ENCODE data around the gene CHMP6. TPM values are rescaled to one million over a fixed set of nuclear protein-coding genes. Genes with fewer than 3 reads are reported as not detected.

Gene CHMP6
- total RNA-seq, 2 donors from 2014 or later, result 11.2 to 12.2 TPM

DNA sequence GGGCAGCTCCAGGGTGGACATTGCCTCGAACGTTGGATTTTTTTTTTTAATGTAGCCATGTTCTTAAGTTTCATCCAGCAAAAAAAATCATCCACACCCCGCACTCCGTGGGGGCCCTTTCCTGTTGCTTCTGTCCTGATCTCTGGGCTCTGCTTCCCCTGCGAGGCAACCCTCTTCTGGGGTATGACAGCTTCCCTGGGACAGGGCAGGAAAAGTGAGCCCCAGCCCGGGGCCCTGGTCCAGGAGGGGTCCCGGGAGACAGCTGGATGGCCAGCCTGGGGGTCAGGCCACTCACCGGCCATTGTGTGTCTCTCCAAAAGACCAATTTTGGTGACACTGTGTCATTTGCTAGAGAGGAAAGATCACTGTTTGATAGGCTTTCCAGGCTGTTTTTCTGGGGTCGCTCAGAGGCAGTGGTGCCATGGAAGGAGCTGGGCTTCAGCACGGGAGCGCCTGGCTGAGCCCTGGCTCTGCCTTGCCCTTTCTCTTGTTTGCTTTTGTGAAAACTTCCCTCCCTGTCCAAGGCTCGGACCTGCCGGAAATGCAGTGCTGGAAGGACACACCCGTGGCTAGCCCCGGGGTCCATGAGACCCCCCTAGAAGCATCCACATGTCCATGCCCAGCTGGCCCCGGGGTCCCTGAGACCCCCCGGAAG lies 41.0 kb upstream of the CHMP6 start:
- Mint-ChIP-seq H3K36me3 (ENCODE audit: insufficient read depth in 2 of 2) (peaks cover 9 to 12% of the 10 kb centered on the region in 2 donors), H3K4me3 (no peak overlapping the region), H3K27ac (no peak overlapping the region), H3K4me1 (ENCODE audit: low read depth) (no peaks in the 10 kb centered on the region), H3K27me3 (ENCODE audit: low read depth) (no peaks in the 10 kb centered on the region), H3K9me3 (peaks cover 0 to 1% of the 10 kb centered on the region in 2 donors)
- DNase-seq (no peak), ATAC-seq (replicated peaks in 1 of 2) (no peak)

DNA sequence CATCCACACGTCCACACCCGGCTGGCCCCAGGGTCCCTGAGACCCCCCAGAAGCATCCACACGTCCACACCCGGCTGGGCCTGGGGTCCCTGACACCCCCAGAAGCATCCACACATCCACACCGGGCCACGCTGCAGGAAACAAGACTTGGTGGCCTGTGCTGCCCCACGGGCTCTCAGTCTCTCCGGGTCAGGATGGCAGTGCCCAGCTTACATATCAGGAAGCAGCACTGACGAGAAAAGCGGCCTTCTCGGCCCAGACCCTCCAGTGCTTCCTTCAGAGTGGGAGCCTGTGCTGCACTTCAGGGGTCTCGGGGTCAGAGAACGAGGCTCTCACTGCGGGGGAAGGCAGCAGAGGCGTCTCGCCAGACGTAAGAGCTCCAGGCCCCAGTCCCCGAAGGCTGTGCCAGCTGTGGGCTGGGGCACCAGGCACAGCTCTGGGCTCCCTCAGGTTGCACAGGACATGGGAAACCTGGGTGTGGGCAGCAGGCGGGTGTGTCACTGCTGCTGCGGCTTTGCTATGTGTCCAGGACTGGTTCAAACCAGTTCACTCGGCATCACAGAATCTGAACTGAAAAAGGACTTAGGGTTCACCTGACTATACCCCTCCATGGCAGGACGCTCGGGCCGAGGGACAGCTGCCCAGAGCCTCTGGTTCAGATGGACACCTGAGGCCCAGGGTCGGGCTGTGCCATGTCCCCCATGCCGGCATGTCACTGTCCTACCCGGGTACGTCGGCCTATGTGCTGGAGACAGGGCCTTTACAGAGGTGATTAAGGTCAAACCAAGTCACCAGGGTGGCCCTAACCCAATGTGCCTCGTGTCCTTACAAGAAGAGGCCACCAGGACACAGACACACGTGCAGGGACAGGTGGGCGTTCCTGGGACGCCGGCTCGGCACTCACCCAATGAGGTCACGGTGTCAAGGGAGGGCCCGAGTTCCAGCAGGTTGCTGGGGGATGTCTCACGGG lies 40.2 kb upstream of the CHMP6 start:
- no peak overlapping the region for H3K4me3 Mint-ChIP-seq
- H3K9me3 Mint-ChIP-seq, result peaks cover 0 to under 1% of the 10 kb centered on the region in 2 donors
- peaks cover 5 to 7% of the 10 kb centered on the region in 2 donors for H3K36me3 Mint-ChIP-seq (ENCODE audit: insufficient read depth in 2 of 2)
- no peak overlapping the region for H3K27ac Mint-ChIP-seq
- H3K27me3 Mint-ChIP-seq (ENCODE audit: low read depth), result no peaks in the 10 kb centered on the region
- ATAC-seq (replicated peaks in 1 of 2) (no peak), DNase-seq (no peak)
- no peaks in the 10 kb centered on the region for H3K4me1 Mint-ChIP-seq (ENCODE audit: low read depth)

DNA sequence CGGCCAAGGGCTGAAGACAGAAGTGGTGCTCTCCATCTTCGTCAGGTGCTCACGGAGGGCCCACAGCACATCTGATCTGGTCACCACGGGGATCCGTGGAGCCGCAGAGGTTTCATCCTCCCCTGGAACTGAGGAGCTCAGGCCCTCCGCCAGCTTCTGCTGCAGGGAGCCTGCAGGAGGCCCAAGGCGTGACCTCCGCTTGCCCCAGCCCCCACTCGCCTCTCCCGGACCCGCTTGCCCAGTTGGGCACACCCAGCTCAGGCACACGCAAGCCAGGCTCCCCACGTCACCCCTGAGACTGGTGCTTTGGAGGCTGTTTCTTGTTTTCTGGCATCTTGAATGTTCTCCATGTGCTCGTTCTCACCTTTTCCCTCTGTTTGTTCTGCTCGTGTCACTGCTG lies 39.4 kb upstream of the CHMP6 start:
- Mint-ChIP-seq H3K27me3 (ENCODE audit: low read depth) (no peaks in the 10 kb centered on the region), H3K4me3 (no peak overlapping the region), H3K4me1 (ENCODE audit: low read depth) (no peaks in the 10 kb centered on the region), H3K36me3 (ENCODE audit: insufficient read depth in 2 of 2) (no peaks in the 10 kb centered on the region), H3K9me3 (no peaks in the 10 kb centered on the region), H3K27ac (no peak overlapping the region)
- ATAC-seq (replicated peaks in 1 of 2) (no peak), DNase-seq (no peak)

DNA sequence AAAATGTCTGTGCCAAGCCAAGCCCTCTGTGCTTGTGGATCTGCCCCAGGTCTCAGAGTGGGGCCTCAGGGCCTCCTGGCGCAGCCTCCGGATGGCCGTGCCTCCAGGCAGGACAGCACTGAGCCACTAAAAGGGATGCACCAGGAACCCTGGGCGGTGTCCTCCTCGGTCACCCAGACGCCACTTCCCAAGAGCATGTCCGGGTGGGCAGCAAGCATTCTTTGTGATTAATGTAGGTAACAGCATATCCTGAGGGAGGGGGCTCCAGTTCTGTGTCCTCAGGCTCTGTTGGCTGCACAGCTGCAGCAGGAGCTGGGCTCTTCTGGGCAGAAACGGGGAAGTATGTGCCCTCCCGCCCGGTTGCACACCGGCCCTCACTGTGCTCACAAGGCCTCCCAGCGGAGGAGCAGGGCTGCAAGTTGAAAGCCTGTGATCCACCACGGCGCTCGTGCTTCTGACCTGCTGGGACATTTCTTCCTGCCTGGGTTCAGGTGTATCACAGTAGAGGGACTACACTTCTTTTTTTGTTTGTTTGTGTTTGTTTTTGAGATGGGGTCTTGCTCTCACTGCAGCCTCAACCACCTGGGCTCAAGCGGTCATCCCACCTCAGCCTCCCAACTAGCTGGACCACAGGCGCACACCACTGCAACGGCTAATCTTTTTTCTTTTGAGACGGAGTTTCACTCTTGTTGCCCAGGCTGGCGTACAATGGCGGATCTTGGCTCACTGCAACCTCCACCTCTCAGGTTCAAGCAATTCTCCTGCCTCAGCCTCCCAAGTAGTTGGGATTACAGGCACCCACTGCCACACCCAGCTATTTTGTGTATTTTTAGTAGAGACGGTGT lies 37.9 kb upstream of the CHMP6 start:
- Mint-ChIP-seq H3K4me1 (ENCODE audit: low read depth) (no peaks in the 10 kb centered on the region), H3K36me3 (ENCODE audit: insufficient read depth in 2 of 2) (no peaks in the 10 kb centered on the region), H3K9me3 (no peaks in the 10 kb centered on the region), H3K27ac (no peak overlapping the region), H3K4me3 (no peak overlapping the region), H3K27me3 (ENCODE audit: low read depth) (no peaks in the 10 kb centered on the region)
- no peak for DNase-seq
- ATAC-seq (replicated peaks in 1 of 2), result no peak

DNA sequence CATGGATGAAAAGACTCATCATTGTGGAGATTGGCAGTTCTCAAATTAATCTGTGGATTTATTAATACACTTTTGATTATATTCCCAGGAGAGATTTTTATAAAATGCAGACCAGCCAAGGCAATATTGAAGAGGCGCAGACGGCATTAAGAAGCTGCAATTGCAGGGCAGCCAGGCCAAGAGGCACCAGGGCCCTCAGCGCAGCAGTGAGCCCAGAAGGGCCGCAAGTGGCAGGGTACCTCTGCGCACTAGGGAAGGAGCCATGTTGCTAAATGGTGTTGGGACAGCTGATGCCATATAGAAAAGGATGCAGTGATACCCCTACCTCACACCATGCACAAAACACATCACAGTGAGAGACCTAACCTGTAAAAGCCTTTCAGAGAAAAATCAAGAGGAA lies 36.6 kb upstream of the CHMP6 start:
- Mint-ChIP-seq H3K36me3 (ENCODE audit: insufficient read depth in 2 of 2) (no peaks in the 10 kb centered on the region), H3K27me3 (ENCODE audit: low read depth) (no peaks in the 10 kb centered on the region), H3K4me1 (ENCODE audit: low read depth) (no peaks in the 10 kb centered on the region), H3K27ac (peak overlapping the region; percentile 22), H3K9me3 (no peaks in the 10 kb centered on the region), H3K4me3 (no peak overlapping the region)
- ATAC-seq (replicated peaks in 1 of 2), result no peak
- no peak for DNase-seq

DNA sequence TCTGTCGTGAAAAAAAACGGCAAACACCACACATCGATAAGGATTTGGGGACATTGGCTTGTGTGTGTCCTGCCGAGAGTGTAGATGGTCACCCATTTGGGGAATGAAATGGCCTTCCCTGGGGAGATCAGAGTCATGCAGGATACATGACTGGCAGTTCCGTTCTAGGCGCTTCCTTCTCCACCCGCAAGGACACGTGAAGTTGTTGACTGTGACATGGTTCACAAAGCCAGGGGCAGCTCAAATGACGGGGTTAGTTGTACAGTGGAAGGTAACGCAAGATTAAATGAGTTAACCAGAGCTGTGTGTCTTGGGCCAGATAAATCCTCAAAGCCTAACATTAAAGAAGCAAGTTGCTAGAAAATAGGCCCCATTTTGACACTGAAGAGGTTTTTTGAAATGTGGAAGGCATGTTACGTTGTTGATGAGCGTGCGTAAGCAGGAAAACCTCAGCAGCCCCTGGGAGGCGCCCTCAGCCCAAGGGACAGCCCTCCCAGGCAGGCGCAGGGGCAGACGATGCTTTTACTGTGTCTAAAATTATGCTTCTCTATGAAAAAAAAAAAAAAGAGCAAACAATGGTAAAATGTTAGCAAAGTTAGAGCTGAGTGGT lies 35.9 kb upstream of the CHMP6 start:
- no peaks in the 10 kb centered on the region for H3K36me3 Mint-ChIP-seq (ENCODE audit: insufficient read depth in 2 of 2)
- ATAC-seq (replicated peaks in 1 of 2) (no peak), DNase-seq (no peak)
- no peaks in the 10 kb centered on the region for H3K27me3 Mint-ChIP-seq (ENCODE audit: low read depth)
- no peaks in the 10 kb centered on the region for H3K9me3 Mint-ChIP-seq
- H3K4me3 Mint-ChIP-seq, result no peak overlapping the region
- no peak overlapping the region for H3K27ac Mint-ChIP-seq
- no peaks in the 10 kb centered on the region for H3K4me1 Mint-ChIP-seq (ENCODE audit: low read depth)

DNA sequence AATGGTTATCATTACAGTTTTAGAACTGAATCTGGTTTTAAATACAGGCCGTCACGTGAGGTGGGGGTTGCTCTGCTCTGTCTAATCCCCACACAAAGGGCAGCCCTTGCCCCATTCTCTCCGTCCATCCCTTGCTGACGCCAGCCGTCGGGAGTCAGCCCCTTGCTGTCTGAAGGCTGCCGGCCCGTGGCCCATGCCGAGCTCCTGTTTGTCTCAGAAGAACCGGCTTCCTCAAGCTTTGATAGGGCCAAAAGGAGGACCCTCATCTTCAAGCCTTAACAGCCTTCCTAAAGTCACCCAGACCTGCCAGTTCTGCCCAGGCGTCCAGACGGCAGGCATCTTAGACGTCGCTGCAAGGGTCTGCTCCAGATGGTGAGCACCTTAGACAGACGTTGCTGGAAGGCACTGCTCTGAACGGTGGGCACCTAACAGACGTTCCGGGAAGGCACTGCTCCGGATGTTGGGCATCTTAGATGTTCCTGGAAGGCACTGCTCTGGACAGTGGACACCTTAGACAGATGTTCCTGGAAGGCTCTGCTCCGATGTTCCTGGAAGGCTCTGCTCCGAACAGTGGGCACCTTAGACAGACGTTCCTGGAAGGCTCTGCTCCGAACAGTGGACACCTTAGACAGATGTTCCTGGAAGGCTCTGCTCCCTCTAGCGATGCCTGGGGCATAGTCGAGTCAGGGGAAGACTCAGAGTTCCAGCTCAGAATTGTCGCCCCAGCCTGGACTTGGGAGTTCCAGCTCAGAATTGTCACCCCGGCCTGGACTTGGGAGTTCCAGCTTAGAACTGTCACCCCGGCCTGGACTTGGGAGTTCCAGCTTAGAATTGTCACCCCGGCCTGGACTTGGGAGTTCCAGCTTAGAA lies 35.1 kb upstream of the CHMP6 start:
- ATAC-seq (replicated peaks in 1 of 2), result no peak
- no peaks in the 10 kb centered on the region for H3K9me3 Mint-ChIP-seq
- no peaks in the 10 kb centered on the region for H3K4me1 Mint-ChIP-seq (ENCODE audit: low read depth)
- H3K27ac Mint-ChIP-seq, result no peak overlapping the region
- H3K27me3 Mint-ChIP-seq (ENCODE audit: low read depth), result no peaks in the 10 kb centered on the region
- H3K36me3 Mint-ChIP-seq (ENCODE audit: insufficient read depth in 2 of 2), result no peaks in the 10 kb centered on the region
- no peak for DNase-seq
- H3K4me3 Mint-ChIP-seq, result no peak overlapping the region

DNA sequence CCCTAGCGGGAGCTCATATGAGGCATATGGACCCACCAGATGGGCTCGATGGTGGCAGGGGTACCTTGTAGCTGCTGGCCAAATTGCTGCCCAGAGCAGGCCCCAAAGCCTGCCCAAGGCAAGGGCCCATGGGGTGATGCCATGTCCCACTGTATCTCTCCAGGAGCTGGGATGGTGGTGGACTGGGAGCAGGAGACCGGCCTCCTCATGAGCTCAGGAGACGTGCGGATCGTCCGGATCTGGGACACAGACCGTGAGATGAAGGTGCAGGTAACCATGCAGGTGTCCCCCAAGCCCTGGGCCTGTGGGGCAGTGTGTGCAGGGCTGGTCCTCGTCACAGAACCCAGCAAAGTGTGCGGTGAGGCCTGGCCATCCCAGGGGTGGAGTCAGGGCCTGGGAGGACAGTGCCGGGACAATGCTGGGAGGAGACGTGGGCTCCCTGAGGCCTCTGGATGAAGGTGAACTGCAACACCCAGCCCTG lies 34.1 kb upstream of the CHMP6 start:
- Mint-ChIP-seq H3K4me1 (ENCODE audit: low read depth) (no peaks in the 10 kb centered on the region), H3K9me3 (no peaks in the 10 kb centered on the region), H3K27me3 (ENCODE audit: low read depth) (no peaks in the 10 kb centered on the region), H3K4me3 (no peak overlapping the region), H3K27ac (no peak overlapping the region), H3K36me3 (ENCODE audit: insufficient read depth in 2 of 2) (no peaks in the 10 kb centered on the region)
- ATAC-seq (replicated peaks in 1 of 2), result no peak
- DNase-seq, result no peak

DNA sequence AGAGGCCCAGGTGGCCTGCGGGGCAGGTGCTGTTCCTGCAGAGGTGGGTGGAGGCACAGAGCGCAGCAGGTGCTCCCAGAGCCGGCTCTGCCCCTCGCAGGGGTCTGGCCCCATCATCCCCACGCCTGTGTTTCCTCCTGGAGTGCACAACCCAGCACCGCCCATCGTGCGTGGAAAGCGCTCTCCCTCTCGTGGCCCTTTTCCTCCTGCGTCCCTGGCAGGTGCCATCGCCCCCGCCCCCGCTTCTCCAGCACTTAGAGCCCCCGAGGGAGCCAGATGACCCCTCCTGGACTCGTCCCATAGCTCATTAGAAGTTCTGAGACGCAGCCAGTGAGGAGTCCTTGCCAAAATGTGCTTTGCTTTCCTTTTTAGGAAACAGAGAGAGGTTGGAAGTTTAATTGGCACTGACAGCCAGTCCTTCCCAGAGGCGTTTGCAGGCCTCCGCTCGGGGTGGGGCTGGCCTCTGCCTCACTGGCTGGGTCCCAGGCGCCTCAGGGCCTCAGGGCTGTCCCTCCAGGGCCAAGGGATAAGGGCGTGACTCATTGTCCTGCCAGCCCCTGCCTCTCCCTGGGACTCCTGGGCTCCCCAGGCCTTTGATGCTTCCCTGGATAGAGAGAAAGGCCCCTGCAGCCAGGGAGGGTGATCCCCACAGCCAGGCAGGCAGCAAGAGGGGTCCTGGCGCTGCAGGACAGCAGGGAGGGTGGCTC lies 32.2 kb upstream of the CHMP6 start:
- Mint-ChIP-seq H3K4me1 (ENCODE audit: low read depth) (no peaks in the 10 kb centered on the region), H3K27ac (no peak overlapping the region), H3K4me3 (no peak overlapping the region)

DNA sequence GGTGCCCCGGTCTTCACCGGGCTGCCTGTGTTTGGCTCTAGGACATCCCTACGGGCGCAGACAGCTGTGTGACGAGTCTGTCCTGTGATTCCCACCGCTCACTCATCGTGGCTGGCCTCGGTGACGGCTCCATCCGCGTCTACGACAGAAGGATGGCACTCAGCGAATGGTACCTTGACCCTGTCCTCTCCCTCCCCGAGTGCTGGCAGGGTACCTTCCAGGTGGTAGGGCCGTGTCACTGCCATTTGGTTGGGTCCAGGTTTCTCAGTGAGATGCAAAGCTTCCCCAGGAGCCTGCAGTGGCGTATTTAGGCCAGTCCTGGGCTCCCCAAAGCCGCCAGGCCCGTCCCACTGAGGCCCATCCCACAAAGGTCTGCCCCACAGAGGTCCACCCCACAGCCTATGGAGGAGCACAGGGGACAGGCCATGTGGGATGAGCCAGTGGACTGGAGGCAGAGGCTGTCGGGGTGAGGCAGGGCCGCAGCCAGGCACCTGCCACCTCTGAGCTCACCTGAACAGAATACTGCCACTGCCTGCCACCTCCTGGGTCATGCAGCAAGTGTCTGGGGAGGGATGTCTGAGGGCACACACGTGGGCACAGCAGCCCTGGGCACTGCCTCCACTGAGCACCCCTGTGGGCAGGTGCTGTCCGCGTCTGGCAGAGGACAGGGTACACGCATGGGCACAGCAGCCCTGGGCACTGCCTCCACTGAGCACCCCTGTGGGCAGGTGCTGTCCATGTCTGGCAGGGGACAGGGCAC lies 31.4 kb upstream of the CHMP6 start:
- no peak overlapping the region for H3K4me3 Mint-ChIP-seq
- DNase-seq, result no peak
- H3K27ac Mint-ChIP-seq, result no peak overlapping the region
- no peaks in the 10 kb centered on the region for H3K9me3 Mint-ChIP-seq
- H3K27me3 Mint-ChIP-seq (ENCODE audit: low read depth), result no peaks in the 10 kb centered on the region
- peaks cover 0 to 4% of the 10 kb centered on the region in 2 donors for H3K36me3 Mint-ChIP-seq (ENCODE audit: insufficient read depth in 2 of 2)
- ATAC-seq (replicated peaks in 1 of 2), result peak; percentile 8 to 22
- H3K4me1 Mint-ChIP-seq (ENCODE audit: low read depth), result no peaks in the 10 kb centered on the region

More for the DNA sequence above, 32.2 kb upstream of the CHMP6 start:
- Mint-ChIP-seq H3K27me3 (ENCODE audit: low read depth) (no peaks in the 10 kb centered on the region), H3K9me3 (no peaks in the 10 kb centered on the region), H3K36me3 (ENCODE audit: insufficient read depth in 2 of 2) (peaks cover 0 to 2% of the 10 kb centered on the region in 2 donors)
- no peak for ATAC-seq (replicated peaks in 1 of 2)
- DNase-seq, result no peak
